HEK293 (cell line): ENCODE data around the gene CLEC2A.

Source experiments
- CTCF ChIA-PET: fragments of 350-600 bp; formaldehyde crosslinking; extraction: SDS; loops from one replicate; lab custom pipeline; 2021; ENCODE audit warnings: antibody characterized with exemption; lab: Yijun Ruan, JAX
- POLR2A ChIA-PET: fragments of 300-600 bp; formaldehyde crosslinking; extraction: SDS; loops from one replicate; lab custom pipeline; 2020; ENCODE audit warnings: antibody characterized with exemption, inconsistent platforms; lab: Yijun Ruan, JAX
- H3K27ac ChIP-seq: fragments of 200-500 bp; sonication (Bioruptor generic); 2 replicates; pipeline ENCODE4 v1.5.1; 2014; ENCODE audit warnings: low read depth, low read length, control low read depth, inconsistent platforms; ENCODE audit errors: extremely low read depth
- H3K36me3 ChIP-seq, 2 experiments: fragments of 200-500 bp in 1 of 2; sonication (Bioruptor generic) in 1 of 2; 1 replicate in 1 of 2; 2 replicates in 1 of 2; pipeline ENCODE4 v1.5.1; 2014 to 2017; ENCODE audit warnings: inconsistent platforms in 2 of 2, low read length in 2 of 2; ENCODE audit not compliant: control insufficient read depth in 2 of 2, insufficient read depth in 1 of 2
- H3K4me1 ChIP-seq: fragments of 200-500 bp; sonication (Bioruptor generic); 2 replicates; pipeline ENCODE4 v1.5.1; 2014; ENCODE audit warnings: mild to moderate bottlenecking, low read length, inconsistent platforms; ENCODE audit not compliant: control insufficient read depth, insufficient read depth
- H3K4me3 ChIP-seq: 2 replicates; pipeline ENCODE4 v1.5.1; 2011; ENCODE audit warnings: low read depth, mild to moderate bottlenecking, control low read depth, low read length, moderate library complexity
- H3K9me3 ChIP-seq: fragments of 200-500 bp; sonication (Bioruptor generic); 2 replicates; pipeline ENCODE4 v1.5.1; 2014; ENCODE audit warnings: low read depth, low read length, inconsistent platforms; ENCODE audit not compliant: control insufficient read depth, insufficient read depth
- FEZF1 ChIP-seq: fragments of 450-650 bp; formaldehyde crosslinking; IDR thresholded peaks from 2 replicates; pipeline ENCODE4 v1.5.1; 2016; ENCODE audit warnings: missing biosample characterization, missing genetic modification characterization
- GLIS1 ChIP-seq: fragments of 450-650 bp; formaldehyde crosslinking; IDR thresholded peaks from 2 replicates; pipeline ENCODE4 v1.5.1; 2016; ENCODE audit warnings: missing biosample characterization, missing genetic modification characterization
- KLF10 ChIP-seq: fragments of 450-650 bp; IDR thresholded peaks from 2 replicates; pipeline ENCODE4 v1.5.1; 2018; ENCODE audit warnings: missing biosample characterization, mild to moderate bottlenecking, missing genetic modification characterization
- KLF16 ChIP-seq: fragments of 450-650 bp; formaldehyde crosslinking; IDR thresholded peaks from 2 replicates; pipeline ENCODE4 v1.5.1; 2017; ENCODE audit warnings: missing biosample characterization, missing genetic modification characterization
- KLF7 ChIP-seq: fragments of 450-650 bp; formaldehyde crosslinking; IDR thresholded peaks from 2 replicates; pipeline ENCODE4 v1.5.1; 2016; ENCODE audit warnings: missing biosample characterization, missing genetic modification characterization, borderline replicate concordance
- MYNN ChIP-seq: fragments of 450-650 bp; formaldehyde crosslinking; IDR thresholded peaks from 2 replicates; pipeline ENCODE4 v1.5.1; 2016; ENCODE audit warnings: missing biosample characterization, missing genetic modification characterization, borderline replicate concordance
- MZF1 ChIP-seq: fragments of 450-650 bp; formaldehyde crosslinking; IDR thresholded peaks from 2 replicates; pipeline ENCODE4 v1.5.1; 2017; ENCODE audit warnings: missing biosample characterization, missing genetic modification characterization, borderline replicate concordance
- SALL2 ChIP-seq: fragments of 450-650 bp; formaldehyde crosslinking; IDR thresholded peaks from 2 replicates; pipeline ENCODE4 v1.5.0; 2017; ENCODE audit warnings: missing biosample characterization, mild to moderate bottlenecking, missing genetic modification characterization, borderline replicate concordance
- SCRT1 ChIP-seq: fragments of 450-650 bp; formaldehyde crosslinking; IDR thresholded peaks from 2 replicates; pipeline ENCODE4 v1.5.1; 2016; ENCODE audit warnings: missing biosample characterization, missing genetic modification characterization, borderline replicate concordance
- SP7 ChIP-seq: fragments of 450-650 bp; formaldehyde crosslinking; IDR thresholded peaks from 2 replicates; pipeline ENCODE4 v1.5.1; 2016; ENCODE audit warnings: missing biosample characterization, missing genetic modification characterization
- YY1 ChIP-seq: fragments of 450-650 bp; formaldehyde crosslinking; IDR thresholded peaks from 2 replicates; pipeline ENCODE4 v1.5.1; 2018; ENCODE audit warnings: missing biosample characterization, missing genetic modification characterization
- YY2 ChIP-seq: fragments of 450-650 bp; formaldehyde crosslinking; IDR thresholded peaks from 2 replicates; pipeline ENCODE4 v1.5.1; 2016; ENCODE audit warnings: missing biosample characterization, missing genetic modification characterization
- ZBTB1 ChIP-seq: fragments of 450-650 bp; formaldehyde crosslinking; IDR thresholded peaks from 2 replicates; pipeline ENCODE4 v1.5.1; 2016; ENCODE audit warnings: missing biosample characterization, missing genetic modification characterization
- ZFHX2 ChIP-seq: fragments of 450-650 bp; formaldehyde crosslinking; conservative IDR thresholded peaks from 2 replicates; pipeline ENCODE4 v1.5.1; 2016; ENCODE audit warnings: missing biosample characterization, missing genetic modification characterization
- ZNF132 ChIP-seq: fragments of 450-650 bp; formaldehyde crosslinking; IDR thresholded peaks from 2 replicates; pipeline ENCODE4 v1.5.1; 2017; ENCODE audit warnings: missing biosample characterization, missing genetic modification characterization, borderline replicate concordance
- ZNF140 ChIP-seq: fragments of 450-650 bp; formaldehyde crosslinking; IDR thresholded peaks from 2 replicates; pipeline ENCODE4 v1.5.1; 2016; ENCODE audit warnings: missing biosample characterization, missing genetic modification characterization
- ZNF155 ChIP-seq: fragments of 450-650 bp; formaldehyde crosslinking; IDR thresholded peaks from 2 replicates; pipeline ENCODE4 v1.5.1; 2016; ENCODE audit warnings: missing biosample characterization, missing genetic modification characterization
- ZNF16 ChIP-seq: fragments of 450-650 bp; formaldehyde crosslinking; IDR thresholded peaks from 2 replicates; pipeline ENCODE4 v1.5.1; 2016; ENCODE audit warnings: low read depth, missing biosample characterization, missing genetic modification characterization
- ZNF221 ChIP-seq: fragments of 450-650 bp; formaldehyde crosslinking; IDR thresholded peaks from 2 replicates; pipeline ENCODE4 v1.5.1; 2017; ENCODE audit warnings: missing biosample characterization, missing genetic modification characterization, borderline replicate concordance
- ZNF571 ChIP-seq: fragments of 450-650 bp; formaldehyde crosslinking; IDR thresholded peaks from 2 replicates; pipeline ENCODE4 v1.5.0; 2017; ENCODE audit warnings: missing biosample characterization, missing genetic modification characterization
- ZNF596 ChIP-seq: fragments of 450-650 bp; IDR thresholded peaks from 2 replicates; pipeline ENCODE4 v1.5.0; 2018; ENCODE audit warnings: missing biosample characterization, mild to moderate bottlenecking, missing genetic modification characterization, moderate library complexity
- ZNF677 ChIP-seq: fragments of 450-650 bp; IDR thresholded peaks from 2 replicates; pipeline ENCODE4 v1.5.0; 2018; ENCODE audit warnings: missing biosample characterization, mild to moderate bottlenecking, missing genetic modification characterization, moderate library complexity
- ZNF707 ChIP-seq: fragments of 450-650 bp; formaldehyde crosslinking; IDR thresholded peaks from 2 replicates; pipeline ENCODE4 v1.5.1; 2016; ENCODE audit warnings: missing biosample characterization, missing genetic modification characterization
- ZNF776 ChIP-seq: fragments of 450-650 bp; formaldehyde crosslinking; IDR thresholded peaks from 2 replicates; pipeline ENCODE4 v1.5.0; 2017; ENCODE audit warnings: missing biosample characterization, missing genetic modification characterization, borderline replicate concordance
- ZSCAN30 ChIP-seq: fragments of 450-650 bp; IDR thresholded peaks from 2 replicates; pipeline ENCODE4 v1.5.1; 2018; ENCODE audit warnings: missing biosample characterization, mild to moderate bottlenecking, missing genetic modification characterization, moderate library complexity
- TF ChIP-seq, protein P1 (sequence below): fragments of 450-650 bp; formaldehyde crosslinking; IDR thresholded peaks from 2 replicates; pipeline ENCODE4 v1.5.1; 2016; ENCODE audit warnings: missing biosample characterization, missing genetic modification characterization
- TF ChIP-seq, protein P2 (sequence below): fragments of 450-650 bp; formaldehyde crosslinking; IDR thresholded peaks from 2 replicates; pipeline ENCODE4 v1.5.1; 2016; ENCODE audit warnings: missing biosample characterization, missing genetic modification characterization

Gene CLEC2A

DNA sequence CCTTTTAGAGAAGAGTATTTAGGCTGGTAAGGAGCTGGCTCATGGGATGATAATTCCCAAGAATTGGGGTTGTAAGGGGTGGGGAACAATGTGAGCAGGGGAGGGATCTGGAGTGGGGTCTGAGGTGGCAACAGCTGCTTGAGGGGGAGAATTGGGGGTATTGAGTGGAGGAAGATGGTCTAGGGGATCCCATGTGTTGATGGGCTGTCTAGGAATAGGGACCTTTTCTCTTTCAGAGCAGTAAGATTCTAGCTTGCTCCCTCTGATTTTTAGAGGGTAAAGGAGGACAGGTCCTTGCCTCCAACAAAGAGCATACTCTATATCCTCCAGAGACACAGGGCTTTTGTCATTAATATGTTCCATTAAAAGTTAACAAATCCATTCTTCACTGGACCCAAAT, 22.4 kb downstream of the CLEC2A start:
- H3K4me1 ChIP-seq = no peaks in the 10 kb centered on the region
- no peak for TF ChIP-seq ZNF221 (tag by site-specific recombination)
- TF ChIP-seq ZNF707 (tag by site-specific recombination) = no peak
- no peak for TF ChIP-seq MZF1 (tag by site-specific recombination)
- no peak for TF ChIP-seq KLF7
- TF ChIP-seq ZNF776 (tag by site-specific recombination) = no peak
- TF ChIP-seq, protein P1, sequence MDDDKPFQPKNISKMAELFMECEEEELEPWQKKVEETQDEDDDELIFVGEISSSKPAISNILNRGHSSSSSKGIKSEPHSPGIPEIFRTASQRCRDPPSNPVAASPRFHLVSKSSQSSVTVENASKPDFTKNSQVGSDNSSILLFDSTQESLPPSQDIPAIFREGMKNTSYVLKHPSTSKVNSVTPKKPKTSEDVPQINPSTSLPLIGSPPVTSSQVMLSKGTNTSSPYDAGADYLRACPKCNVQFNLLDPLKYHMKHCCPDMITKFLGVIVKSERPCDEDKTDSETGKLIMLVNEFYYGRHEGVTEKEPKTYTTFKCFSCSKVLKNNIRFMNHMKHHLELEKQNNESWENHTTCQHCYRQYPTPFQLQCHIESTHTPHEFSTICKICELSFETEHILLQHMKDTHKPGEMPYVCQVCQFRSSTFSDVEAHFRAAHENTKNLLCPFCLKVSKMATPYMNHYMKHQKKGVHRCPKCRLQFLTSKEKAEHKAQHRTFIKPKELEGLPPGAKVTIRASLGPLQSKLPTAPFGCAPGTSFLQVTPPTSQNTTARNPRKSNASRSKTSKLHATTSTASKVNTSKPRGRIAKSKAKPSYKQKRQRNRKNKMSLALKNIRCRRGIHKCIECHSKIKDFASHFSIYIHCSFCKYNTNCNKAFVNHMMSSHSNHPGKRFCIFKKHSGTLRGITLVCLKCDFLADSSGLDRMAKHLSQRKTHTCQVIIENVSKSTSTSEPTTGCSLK = no peak
- no peak for TF ChIP-seq YY1 (tag by site-specific recombination)
- no peak for TF ChIP-seq ZNF571 (tag by site-specific recombination)
- TF ChIP-seq, protein P2, sequence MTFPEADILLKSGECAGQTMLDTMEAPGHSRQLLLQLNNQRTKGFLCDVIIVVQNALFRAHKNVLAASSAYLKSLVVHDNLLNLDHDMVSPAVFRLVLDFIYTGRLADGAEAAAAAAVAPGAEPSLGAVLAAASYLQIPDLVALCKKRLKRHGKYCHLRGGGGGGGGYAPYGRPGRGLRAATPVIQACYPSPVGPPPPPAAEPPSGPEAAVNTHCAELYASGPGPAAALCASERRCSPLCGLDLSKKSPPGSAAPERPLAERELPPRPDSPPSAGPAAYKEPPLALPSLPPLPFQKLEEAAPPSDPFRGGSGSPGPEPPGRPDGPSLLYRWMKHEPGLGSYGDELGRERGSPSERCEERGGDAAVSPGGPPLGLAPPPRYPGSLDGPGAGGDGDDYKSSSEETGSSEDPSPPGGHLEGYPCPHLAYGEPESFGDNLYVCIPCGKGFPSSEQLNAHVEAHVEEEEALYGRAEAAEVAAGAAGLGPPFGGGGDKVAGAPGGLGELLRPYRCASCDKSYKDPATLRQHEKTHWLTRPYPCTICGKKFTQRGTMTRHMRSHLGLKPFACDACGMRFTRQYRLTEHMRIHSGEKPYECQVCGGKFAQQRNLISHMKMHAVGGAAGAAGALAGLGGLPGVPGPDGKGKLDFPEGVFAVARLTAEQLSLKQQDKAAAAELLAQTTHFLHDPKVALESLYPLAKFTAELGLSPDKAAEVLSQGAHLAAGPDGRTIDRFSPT (tag by site-specific recombination) = no peak
- no peak for TF ChIP-seq ZFHX2 (tag by site-specific recombination)
- TF ChIP-seq YY2 (tag by site-specific recombination) = no peak
- TF ChIP-seq MYNN (tag by site-specific recombination) = no peak
- no peak for TF ChIP-seq SP7
- no peak for TF ChIP-seq ZNF132 (tag by site-specific recombination)
- TF ChIP-seq ZBTB1 = no peak
- no peak for TF ChIP-seq KLF10
- H3K27ac ChIP-seq = no peak overlapping the region
- no peaks in the 10 kb centered on the region for H3K36me3 ChIP-seq
- no peak overlapping the region for H3K4me3 ChIP-seq
- POLR2A ChIA-PET = no interaction called here
- no peaks in the 10 kb centered on the region for H3K9me3 ChIP-seq
- CTCF ChIA-PET = interaction anchor here (0.6 to 0.8 kb wide), 2 partner anchors 18 to 644 kb away, joined by 3 read pairs; no protein-coding TSS in a partner anchor

DNA sequence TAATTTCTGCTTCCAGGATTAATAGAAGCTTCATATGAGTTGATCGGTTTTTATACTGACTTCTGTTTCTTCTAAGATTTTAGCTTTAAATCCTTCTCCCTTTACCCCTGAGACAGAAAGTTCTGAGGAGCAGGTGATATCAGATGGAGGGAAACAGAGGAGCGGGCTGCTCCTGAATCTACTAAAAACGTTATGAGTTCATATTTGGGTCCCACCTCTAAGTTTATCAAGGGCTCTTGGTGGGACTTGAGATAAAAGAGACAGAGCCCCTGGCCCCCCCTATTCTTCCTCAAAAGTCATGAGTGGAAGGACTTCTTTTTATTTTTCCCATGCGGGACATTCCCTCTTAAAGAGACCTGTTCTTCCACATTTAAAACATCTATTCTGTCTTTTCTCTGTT, 23.8 kb downstream of the CLEC2A start:
- H3K4me1 ChIP-seq = no peaks in the 10 kb centered on the region
- no peaks in the 10 kb centered on the region for H3K36me3 ChIP-seq
- H3K4me3 ChIP-seq = no peak overlapping the region
- ChIA-PET POLR2A (no interaction called here), CTCF (interaction anchor here (1.3 kb wide), 1 partner anchor 158 kb away, joined by 3 read pairs; no protein-coding TSS in a partner anchor)
- TF ChIP-seq FEZF1 = no peak
- no peak for TF ChIP-seq ZNF155 (tag by site-specific recombination)
- no peak for TF ChIP-seq SCRT1 (tag by site-specific recombination)
- no peak for TF ChIP-seq KLF16 (tag by site-specific recombination)
- no peak for TF ChIP-seq GLIS1 (tag by site-specific recombination)
- TF ChIP-seq ZSCAN30 (tag by site-specific recombination) = no peak
- TF ChIP-seq SALL2 (tag by site-specific recombination) = no peak
- no peak for TF ChIP-seq MZF1 (tag by site-specific recombination)
- no peak for TF ChIP-seq ZNF677 (tag by site-specific recombination)
- no peak for TF ChIP-seq ZNF596 (tag by site-specific recombination)
- TF ChIP-seq YY2 (tag by site-specific recombination) = no peak
- no peak for TF ChIP-seq ZNF16
- TF ChIP-seq ZNF140 (tag by site-specific recombination) = no peak
- no peaks in the 10 kb centered on the region for H3K9me3 ChIP-seq
- no peak overlapping the region for H3K27ac ChIP-seq
